Choroid plexus epithelial cell (primary cell): ENCODE measurements around the gene POTEF.
"Not testable (repeated sequence)": the region's sequence is repeated elsewhere in the genome, so short reads cannot be mapped to it uniquely, and the experiment has no call there.

Experiments
- DNase-seq: peaks from one replicate; pipeline ENCODE4 v3.0.0-alpha.2; 2010; ENCODE audit warnings: low read depth
- H3K4me3 ChIP-seq: 2 replicates; pipeline ENCODE4 v1.5.1; 2011; ENCODE audit warnings: low read depth, mild to moderate bottlenecking, control low read depth, low read length, moderate library complexity
- TF ChIP-seq, protein P1 (sequence below): conservative IDR thresholded peaks from 2 replicates; pipeline ENCODE4 v1.5.1; 2011; ENCODE audit warnings: low read depth, mild to moderate bottlenecking, control low read depth, inconsistent platforms, low read length, moderate library complexity

Gene POTEF

DNA sequence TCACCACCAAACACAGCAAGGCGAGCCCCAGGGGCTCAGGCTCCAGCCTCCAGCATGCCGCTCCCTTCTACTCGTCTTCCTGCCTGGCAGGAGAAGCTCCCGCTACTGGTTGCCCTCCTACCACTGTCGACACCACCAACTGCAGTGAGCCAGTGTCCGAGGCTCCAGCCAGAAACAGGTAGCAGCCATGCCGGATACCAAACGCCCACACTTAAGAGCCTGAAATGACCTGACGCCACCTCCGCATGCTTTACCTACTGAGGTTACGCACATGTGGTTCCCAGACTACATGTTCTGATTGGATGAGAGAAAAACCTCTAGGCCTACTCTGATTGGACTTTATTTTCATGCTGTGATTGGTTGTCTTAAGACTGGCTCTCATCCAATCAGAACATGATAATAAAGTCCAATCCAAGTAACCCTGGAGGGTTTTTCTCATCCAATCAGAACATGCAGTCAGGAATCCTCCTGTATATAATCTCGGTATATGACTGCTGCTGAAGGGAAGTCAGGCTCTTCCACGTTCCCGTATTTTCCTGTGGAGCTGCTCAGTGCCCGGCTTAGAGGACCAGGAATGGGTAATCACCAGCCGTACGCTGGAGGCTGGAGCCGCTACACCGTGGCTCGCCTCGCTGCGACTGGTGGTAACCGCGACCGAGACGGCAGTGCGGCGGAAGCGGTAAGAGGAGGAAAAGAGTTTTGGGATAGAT lies at the start of gene POTEF:
Gene POTEF, minus strand, starts transcription at position 103 of the 710 bp plus-strand sequence. CDS start 8,707 bp downstream, outside the sequence.
- DNase-seq, H3K4me3 ChIP-seq: not testable (repeated sequence)

DNA sequence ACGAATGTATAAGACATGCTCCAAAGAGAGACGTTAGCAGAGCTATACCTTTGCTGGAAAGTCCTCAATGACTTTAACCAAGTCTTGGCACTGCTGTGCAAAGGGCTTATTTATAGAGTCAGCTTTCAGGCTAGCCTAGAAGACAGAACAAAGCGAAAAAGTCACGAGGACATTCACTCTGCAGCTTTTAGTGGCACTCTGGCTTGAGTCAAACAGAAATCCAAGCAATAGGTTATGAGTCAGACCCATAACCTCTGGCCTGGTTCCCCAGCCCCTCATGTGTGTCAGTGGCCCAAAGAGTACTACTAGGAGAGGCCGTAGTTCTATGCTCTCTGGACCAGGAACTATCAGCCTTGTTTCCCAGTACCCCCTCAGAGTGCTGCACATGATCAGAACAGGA lies 45.8 kb upstream of the POTEF start:
- not testable (repeated sequence) for DNase-seq, H3K4me3 ChIP-seq

DNA sequence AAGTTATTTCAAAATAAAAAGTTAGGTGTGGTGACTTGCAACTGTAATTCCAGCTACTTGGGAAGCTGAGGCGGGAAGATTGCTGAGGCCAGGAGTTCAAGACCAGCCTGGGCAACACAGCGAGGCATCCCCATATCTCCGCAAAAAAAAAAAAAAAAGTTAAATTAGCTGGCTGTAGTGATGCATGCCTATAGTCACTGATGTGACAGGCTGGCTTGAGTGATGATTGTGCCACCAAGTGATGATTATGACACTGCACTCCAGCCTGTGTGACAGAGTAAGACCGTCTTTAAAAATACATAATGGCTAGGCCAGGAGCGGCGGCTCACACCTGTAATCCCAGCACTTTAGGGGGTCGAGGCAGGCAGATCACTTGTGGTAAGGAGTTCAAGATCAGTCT lies 40.9 kb upstream of the POTEF start:
- DNase-seq = no peak
- TF ChIP-seq, protein P1, sequence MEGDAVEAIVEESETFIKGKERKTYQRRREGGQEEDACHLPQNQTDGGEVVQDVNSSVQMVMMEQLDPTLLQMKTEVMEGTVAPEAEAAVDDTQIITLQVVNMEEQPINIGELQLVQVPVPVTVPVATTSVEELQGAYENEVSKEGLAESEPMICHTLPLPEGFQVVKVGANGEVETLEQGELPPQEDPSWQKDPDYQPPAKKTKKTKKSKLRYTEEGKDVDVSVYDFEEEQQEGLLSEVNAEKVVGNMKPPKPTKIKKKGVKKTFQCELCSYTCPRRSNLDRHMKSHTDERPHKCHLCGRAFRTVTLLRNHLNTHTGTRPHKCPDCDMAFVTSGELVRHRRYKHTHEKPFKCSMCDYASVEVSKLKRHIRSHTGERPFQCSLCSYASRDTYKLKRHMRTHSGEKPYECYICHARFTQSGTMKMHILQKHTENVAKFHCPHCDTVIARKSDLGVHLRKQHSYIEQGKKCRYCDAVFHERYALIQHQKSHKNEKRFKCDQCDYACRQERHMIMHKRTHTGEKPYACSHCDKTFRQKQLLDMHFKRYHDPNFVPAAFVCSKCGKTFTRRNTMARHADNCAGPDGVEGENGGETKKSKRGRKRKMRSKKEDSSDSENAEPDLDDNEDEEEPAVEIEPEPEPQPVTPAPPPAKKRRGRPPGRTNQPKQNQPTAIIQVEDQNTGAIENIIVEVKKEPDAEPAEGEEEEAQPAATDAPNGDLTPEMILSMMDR = no peak
- no peak overlapping the region for H3K4me3 ChIP-seq

DNA sequence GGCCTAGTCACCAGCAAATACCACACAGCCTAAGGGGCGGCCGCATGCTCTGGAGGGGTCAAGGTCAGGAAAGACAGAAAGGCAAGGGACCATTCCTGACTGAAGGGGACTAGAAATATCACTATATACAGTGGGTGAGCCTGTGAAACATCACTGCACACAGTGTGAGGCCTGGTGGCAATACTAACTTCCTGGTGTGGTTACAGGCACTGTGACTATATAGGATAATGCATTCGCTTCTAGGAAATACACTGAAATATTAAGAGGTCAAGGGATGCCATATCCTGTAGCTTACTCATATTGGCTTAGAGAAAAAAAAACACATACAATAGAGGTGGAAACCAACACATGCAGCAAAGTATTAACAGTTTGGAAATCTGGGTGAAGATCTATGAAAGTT lies 40.1 kb upstream of the POTEF start:
- peak; percentile 12 for DNase-seq
- not testable (repeated sequence) for H3K4me3 ChIP-seq

DNA sequence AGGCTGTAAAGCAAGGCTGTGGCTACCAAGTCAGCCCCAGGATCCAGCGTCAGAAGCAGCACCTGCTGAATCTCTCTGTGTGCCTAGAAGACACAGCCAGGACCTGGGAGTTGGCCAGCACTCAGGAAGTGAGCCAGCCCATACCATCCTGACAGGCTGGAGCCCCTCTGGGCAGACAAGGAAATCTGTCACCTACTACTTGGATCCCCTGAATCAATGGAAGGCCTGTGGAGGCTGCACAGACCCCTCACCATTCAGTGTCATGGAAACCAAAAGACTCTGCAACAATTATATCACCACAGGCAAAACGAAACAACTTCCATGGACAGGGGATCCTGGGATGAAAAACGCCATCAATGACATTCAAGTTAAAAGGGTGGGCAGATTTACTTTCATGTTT lies 37.6 kb upstream of the POTEF start:
- DNase-seq, H3K4me3 ChIP-seq: not testable (repeated sequence)

DNA sequence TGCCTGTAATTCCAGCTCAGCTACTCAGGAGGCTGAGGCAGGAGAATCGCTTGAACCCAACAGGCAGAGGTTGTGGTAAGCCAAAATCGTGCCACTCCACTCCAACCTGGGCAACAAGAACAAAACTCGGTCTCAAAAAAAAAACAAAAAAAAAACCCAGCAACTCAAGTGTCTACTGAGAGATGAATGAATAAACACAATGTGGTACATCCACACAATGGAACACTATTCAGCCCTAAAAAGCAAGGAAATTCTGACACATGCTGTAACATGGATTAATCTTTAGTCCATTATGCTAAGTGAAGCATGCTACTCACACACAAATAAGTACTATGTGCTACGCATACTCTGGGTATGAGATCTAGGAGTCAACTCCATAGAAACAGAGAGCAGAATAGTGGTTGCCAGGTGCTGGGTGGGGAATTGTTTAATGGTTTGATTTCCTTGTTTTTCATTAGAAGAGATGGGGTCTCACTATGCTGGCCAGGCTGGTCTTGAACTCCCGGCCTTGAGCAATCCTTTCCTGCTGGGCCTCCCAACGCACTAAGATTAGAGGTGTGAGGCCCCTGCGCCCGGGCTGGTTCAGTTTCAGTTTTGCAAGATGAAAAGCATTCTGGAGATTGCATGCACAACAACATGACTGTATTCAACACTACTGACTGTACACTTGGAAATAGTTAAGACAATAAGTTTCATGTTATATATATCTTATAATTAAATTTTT lies 36.4 kb upstream of the POTEF start:
- no peak for DNase-seq
- H3K4me3 ChIP-seq = no peak overlapping the region
- TF ChIP-seq, protein P1 = no peak

DNA sequence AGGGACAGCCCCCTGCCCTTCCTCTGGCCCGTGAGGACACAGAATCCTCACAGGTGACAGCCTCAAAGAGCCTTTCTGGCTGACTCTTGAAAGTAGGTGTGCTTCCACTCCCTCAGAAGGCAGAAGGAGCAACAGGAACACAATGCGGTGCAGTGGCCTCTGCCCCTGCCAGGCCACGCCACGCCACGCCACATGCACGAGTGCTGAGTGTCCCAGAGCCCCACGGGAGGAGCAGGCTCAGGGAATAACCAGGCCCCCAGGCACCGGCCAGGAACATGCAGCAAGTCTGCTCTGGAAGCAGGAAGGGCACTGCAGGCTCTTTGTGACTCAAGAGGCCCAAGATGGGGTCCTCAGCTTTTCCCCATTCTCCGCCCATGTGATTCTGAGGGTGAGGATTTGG lies 33.9 kb upstream of the POTEF start:
- no peak overlapping the region for H3K4me3 ChIP-seq
- DNase-seq = no peak
- TF ChIP-seq, protein P1 = no peak

DNA sequence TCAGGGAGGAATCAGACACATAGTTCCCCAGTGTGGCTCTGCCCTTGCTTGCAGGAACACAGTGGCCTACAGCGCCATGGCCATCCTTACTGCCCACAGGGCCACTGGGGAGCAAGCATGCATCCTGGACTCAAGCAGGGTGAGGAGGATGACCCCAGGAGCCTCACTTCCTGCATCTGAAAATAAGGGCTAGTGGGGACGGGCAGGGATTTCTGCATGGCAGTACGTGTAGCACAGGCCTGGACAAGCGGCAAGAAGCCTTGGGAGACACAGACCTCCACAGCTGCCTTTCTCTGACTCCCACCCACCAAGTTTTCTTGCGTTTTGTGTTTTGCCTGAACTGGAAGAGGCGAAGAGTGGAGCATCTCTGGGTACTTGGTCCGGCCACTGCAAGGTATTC lies 33.5 kb upstream of the POTEF start:
- not testable (repeated sequence) for H3K4me3 ChIP-seq, DNase-seq

DNA sequence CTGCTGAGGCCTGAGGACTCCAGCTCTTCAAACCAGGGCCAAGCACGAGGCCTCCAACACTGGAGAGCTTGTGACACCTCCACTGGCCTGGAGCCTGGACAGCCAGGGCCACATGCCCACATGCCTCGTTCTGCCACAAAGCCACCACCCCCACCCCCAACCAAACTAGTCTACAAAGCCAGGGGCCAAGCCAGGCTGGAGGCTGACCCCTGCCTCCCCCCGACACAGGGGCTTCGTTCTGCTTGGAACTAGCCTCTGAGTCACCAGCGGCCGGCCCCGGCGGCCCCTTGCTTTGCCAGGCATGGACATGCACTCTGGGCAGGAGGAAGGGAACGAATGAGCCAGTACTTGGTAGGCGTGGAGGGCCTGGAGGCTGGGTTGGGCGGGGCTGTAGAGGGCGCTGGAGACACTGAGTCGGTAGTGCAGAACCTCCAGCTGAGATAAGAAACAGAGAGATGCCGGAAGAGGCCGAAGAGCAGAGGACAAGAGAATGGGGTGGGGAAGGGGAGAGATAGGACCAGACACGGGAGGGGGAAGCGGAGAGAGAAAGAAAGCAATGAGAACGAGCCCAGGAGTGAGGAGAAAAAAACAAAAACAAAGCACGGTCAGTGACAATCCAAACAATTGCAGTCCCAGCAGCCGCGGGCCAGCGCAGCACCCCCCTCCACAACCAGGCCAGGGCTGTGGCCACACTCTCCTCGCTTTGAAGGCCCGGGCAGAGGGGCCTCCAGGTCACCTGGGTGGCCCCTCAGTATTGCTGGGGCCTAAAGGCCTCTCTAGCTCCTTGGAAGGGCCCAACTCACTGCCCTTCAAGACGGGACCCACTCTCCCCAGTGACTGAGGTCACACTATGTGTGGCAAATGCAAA lies 32.0 kb upstream of the POTEF start:
- not testable (repeated sequence) for H3K4me3 ChIP-seq

More for the DNA sequence above, 32.0 kb upstream of the POTEF start:
- DNase-seq = peak; percentile 23
- TF ChIP-seq, protein P1 = peak; percentile 27
